A673 (cell line): ENCODE results near the gene SEC23IP.

Experiments
- CTCF ChIP-seq: fragments of 300-800, 200-600 bp; sonication (generic); conservative IDR thresholded peaks from 2 replicates; pipeline ENCODE4 v1.5.1; 2017; ENCODE audit warnings: low read depth, mild to moderate bottlenecking, antibody characterized with exemption, low read length, moderate library complexity, mixed read lengths
- EZH2 ChIP-seq: fragments of 200-600 bp; sonication (generic); IDR thresholded peaks from 2 replicates; pipeline ENCODE4 v1.6.1; 2017; ENCODE audit warnings: borderline replicate concordance, low read depth, mild to moderate bottlenecking, mixed read lengths, antibody characterized with exemption, low read length; ENCODE audit not compliant: poor library complexity, severe bottlenecking

GRCh38 chr10:119863951-119864565 lies 28.5 kb upstream of the SEC23IP start:
- TF ChIP-seq CTCF (no peak), EZH2 (no peak)
